ENCODE data around the gene TBCC. TPM values are rescaled to one million over a fixed set of nuclear protein-coding genes. Genes with fewer than 3 reads are reported as not detected.

TBCC gene
- total and polyA plus RNA-seq, 2 of the 13 experiments (the other 11 are each of a cell fraction or from before 2014, with no cell fraction given) = 14.8 to 36.1 TPM

DNA sequence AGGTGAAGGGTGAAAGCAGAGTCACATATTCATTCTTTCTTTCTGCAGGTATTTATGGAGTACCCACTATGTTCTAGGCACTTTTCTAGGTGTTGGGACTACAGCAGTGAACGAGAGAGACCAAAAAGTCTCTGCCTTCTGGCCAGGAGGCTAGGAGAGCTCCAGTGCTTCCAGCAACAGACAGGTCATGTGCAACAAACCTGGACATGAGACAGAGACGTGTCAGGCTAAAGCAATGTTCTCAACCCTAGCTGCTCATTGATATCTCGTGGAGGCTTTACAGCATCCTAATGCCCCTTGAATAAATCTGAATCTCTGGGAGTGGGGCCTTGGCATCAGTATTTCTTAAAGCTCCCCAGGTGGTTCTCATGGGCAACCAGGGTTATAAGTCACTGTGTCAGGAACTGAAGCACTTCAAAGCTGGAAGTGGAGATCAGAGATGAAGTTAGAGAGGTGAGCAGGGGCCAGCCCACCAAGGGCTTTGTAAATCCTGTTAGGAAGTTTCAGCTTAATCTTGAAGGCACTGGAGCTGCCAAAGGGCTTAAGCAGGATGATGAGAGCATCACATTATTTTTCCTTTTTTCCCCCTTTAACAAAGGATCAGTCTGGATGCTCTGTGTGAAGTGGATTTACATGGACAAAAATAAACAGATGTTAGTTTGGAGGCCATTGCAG, 13.0 kb upstream of the TBCC start:
- Histone ChIP-seq H3K4me1 (ENCODE audit: insufficient read depth, low read length) (no peaks in the 10 kb centered on the region), H3K9ac (ENCODE audit: insufficient read depth, low read depth, low read length) (no peak overlapping the region), H3K27me3 (ENCODE audit: control insufficient read depth in 1 of 2, insufficient read depth in 2 of 2, low read length in 2 of 2) (no peaks in the 10 kb centered on the region), H3K79me2 (ENCODE audit: insufficient read depth, low read length) (no peaks in the 10 kb centered on the region), H2AFZ (ENCODE audit: low read length) (no peak overlapping the region), H3K4me2 (ENCODE audit: low read depth, low read length) (no peak overlapping the region), H3K9me3 (ENCODE audit: low read length) (no peaks in the 10 kb centered on the region), H3K36me3 (replicated peaks in 1 of 2; ENCODE audit: control insufficient read depth in 1 of 2, insufficient read depth in 2 of 2, low read length in 2 of 2) (peaks cover 4 to 5% of the 10 kb centered on the region in 2 experiments; a peak in 2 of 5 replicates), H3K27ac (ENCODE audit: extremely low read length, insufficient read depth, low read length) (no peak overlapping the region), H4K20me1 (ENCODE audit: insufficient read depth, low read length) (no peaks in the 10 kb centered on the region), H3K4me3 (replicated peaks in 1 of 3; ENCODE audit: insufficient read depth in 1 of 3, low read depth in 2 of 3, low read length in 3 of 3) (no peak overlapping the region)
- intact Hi-C loops (cut with micrococcal nuclease; ENCODE audit: unreplicated experiment) (no loop called here), in situ Hi-C loops (cut with HindIII; ENCODE audit: extremely low pct_ligation_motif_present, low pct_unique_long_range_greater_than_20kb) (no loop called here)
- WGBS (ENCODE audit: low lambda C conversion rate) = 89% methylated on average over 3 of the region's 3 CpGs
- FAIRE-seq (no peak), ATAC-seq (no peak), DNase-seq (ENCODE audit: low spot score) (no peak)
- no TSS peak for BruUV-seq (replicated peaks)
- ChIA-PET POLR2A (interaction anchor here (2.3 kb wide), 1 partner anchor 23 kb away, joined by 10 read pairs; the partner anchor contains the start of gene BICRAL), CTCF (ENCODE audit: low intra/inter-chr PET ratio, low total read pairs) (no interaction called here)
- TF ChIP-seq ZNF260 (CRISPR knock-in tag; IDR thresholded peaks at IDR 0.05; ENCODE audit: borderline replicate concordance, low read depth) (no peak), ZBTB8A (CRISPR knock-in tag; IDR thresholded peaks at IDR 0.05; ENCODE audit: borderline replicate concordance, low read depth) (no peak), RXRA (CRISPR knock-in tag; IDR thresholded peaks at IDR 0.05) (no peak), SRF (IDR thresholded peaks at IDR 0.05; ENCODE audit: low read depth, low read length) (no peak), ZFYVE20 (CRISPR knock-in tag; IDR thresholded peaks at IDR 0.05; ENCODE audit: borderline replicate concordance, low read depth) (no peak), ZNF775 (CRISPR knock-in tag; IDR thresholded peaks at IDR 0.05; ENCODE audit: borderline replicate concordance) (no peak), ZIK1 (CRISPR knock-in tag; IDR thresholded peaks at IDR 0.05; ENCODE audit: borderline replicate concordance, low read depth) (no peak), ZNF747 (CRISPR knock-in tag; IDR thresholded peaks at IDR 0.05; ENCODE audit: borderline replicate concordance) (no peak), ONECUT2 (CRISPR knock-in tag; IDR thresholded peaks at IDR 0.05) (no peak), SKI (IDR thresholded peaks at IDR 0.05; ENCODE audit: partially characterized antibody) (no peak), ZNF772 (CRISPR knock-in tag; IDR thresholded peaks at IDR 0.05) (no peak), ATF7 (IDR thresholded peaks at IDR 0.05) (no peak), ATF7 (CRISPR knock-in tag; IDR thresholded peaks at IDR 0.05) (no peak), SOX13 (IDR thresholded peaks at IDR 0.05) (no peak), SOX13 (CRISPR knock-in tag; conservative IDR thresholded peaks at IDR 0.05 in 1 of 2, IDR thresholded peaks at IDR 0.05 in 1 of 2) (no peak), PCBP2 (optimal IDR thresholded peaks at IDR 0.05; ENCODE audit: low read depth, low read length, poor library complexity, severe bottlenecking) (no peak), ZFP62 (CRISPR knock-in tag; IDR thresholded peaks at IDR 0.05) (no peak), ZNF235 (CRISPR knock-in tag; IDR thresholded peaks at IDR 0.05; ENCODE audit: borderline replicate concordance) (no peak), RBAK (CRISPR knock-in tag; IDR thresholded peaks at IDR 0.05) (no peak), RFXANK (CRISPR knock-in tag; IDR thresholded peaks at IDR 0.05) (no peak)
- TF ChIP-seq, protein P1, sequence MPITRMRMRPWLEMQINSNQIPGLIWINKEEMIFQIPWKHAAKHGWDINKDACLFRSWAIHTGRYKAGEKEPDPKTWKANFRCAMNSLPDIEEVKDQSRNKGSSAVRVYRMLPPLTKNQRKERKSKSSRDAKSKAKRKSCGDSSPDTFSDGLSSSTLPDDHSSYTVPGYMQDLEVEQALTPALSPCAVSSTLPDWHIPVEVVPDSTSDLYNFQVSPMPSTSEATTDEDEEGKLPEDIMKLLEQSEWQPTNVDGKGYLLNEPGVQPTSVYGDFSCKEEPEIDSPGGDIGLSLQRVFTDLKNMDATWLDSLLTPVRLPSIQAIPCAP (CRISPR knock-in tag; IDR thresholded peaks at IDR 0.05; ENCODE audit: low read depth) = no peak
